ENCODE measurements around the gene COBL.

- no peak for TF ChIP-seq CTCF (optimal IDR thresholded peaks at IDR 0.05 in 1 of 3, IDR thresholded peaks at IDR 0.05 in 1 of 3, conservative IDR thresholded peaks at IDR 0.05 in 1 of 3; ENCODE audit: extremely low read depth in 1 of 3, insufficient read depth in 2 of 3, low read length in 3 of 3)
- no peak for TF ChIP-seq EZH2 (IDR thresholded peaks at IDR 0.05; ENCODE audit: low read length)
Observed at GRCh38 chr7:51142741-51143385, 173.7 kb downstream of the COBL start.
